Osteoblast (primary cell): ENCODE results near the gene FBL. TPM values are rescaled to one million over a fixed set of nuclear protein-coding genes. Genes with fewer than 3 reads are reported as not detected.
A peak's percentile ranks its signal among the peaks of the same experiment; 100 is the strongest.

ENCODE experiments used
- DNase-seq: peaks from one replicate; pipeline ENCODE4 v3.0.0; 2011; ENCODE audit warnings: low spot score, mixed read lengths; ENCODE audit not compliant: insufficient read length; ENCODE audit errors: missing footprints
- H2AFZ ChIP-seq: 2 replicates; pipeline ENCODE4 v1.6.0; 2011; ENCODE audit warnings: mild to moderate bottlenecking, low read length
- H3K27ac ChIP-seq: 2 replicates; pipeline ENCODE4 v1.5.1; 2011; ENCODE audit warnings: mild to moderate bottlenecking, low read depth, low read length, moderate library complexity
- H3K27me3 ChIP-seq: 2 replicates; pipeline ENCODE4 v1.6.0; 2012; ENCODE audit warnings: mild to moderate bottlenecking, control low read depth, inconsistent platforms, low read length, moderate library complexity; ENCODE audit not compliant: insufficient read depth
- H3K36me3 ChIP-seq: 2 replicates; pipeline ENCODE4 v1.5.1; 2011; ENCODE audit warnings: mild to moderate bottlenecking, low read length, control low read depth, moderate library complexity; ENCODE audit not compliant: insufficient read depth
- H3K4me1 ChIP-seq: 2 replicates; pipeline ENCODE4 v1.5.1; 2011; ENCODE audit warnings: mild to moderate bottlenecking, low read length, control low read depth, moderate library complexity; ENCODE audit not compliant: insufficient read depth
- H3K4me2 ChIP-seq: 2 replicates; pipeline ENCODE4 v1.6.0; 2011; ENCODE audit warnings: mild to moderate bottlenecking, low read length; ENCODE audit not compliant: insufficient read depth
- H3K4me3 ChIP-seq: fragments of 200-600 bp; sonication (generic); 3 replicates; pipeline ENCODE4 v1.5.1; 2012; ENCODE audit warnings: mild to moderate bottlenecking, low read length, inconsistent platforms; ENCODE audit not compliant: insufficient read depth
- H3K79me2 ChIP-seq: 2 replicates; pipeline ENCODE4 v1.6.0; 2012; ENCODE audit warnings: mild to moderate bottlenecking, low read length, control low read depth, inconsistent platforms; ENCODE audit not compliant: insufficient read depth
- H3K9me3 ChIP-seq: 2 replicates; pipeline ENCODE4 v1.5.1; 2011; ENCODE audit warnings: low read depth, low read length, control low read depth
- H4K20me1 ChIP-seq: 2 replicates; pipeline ENCODE4 v1.6.0; 2012; ENCODE audit warnings: mild to moderate bottlenecking, low read length, control low read depth; ENCODE audit not compliant: insufficient read depth
- total RNA-seq: library from RNA; depleted of rRNA; stranded (reverse); fragments of >200 nt; gene quantifications from 2 replicates; pipeline ENCODE4 v1.2.3, GENCODE V29; 2012
- TF ChIP-seq, protein P1 (sequence below): IDR thresholded peaks from 2 replicates; pipeline ENCODE4 v1.5.1; 2011; ENCODE audit warnings: mild to moderate bottlenecking, low read depth, low read length, moderate library complexity; ENCODE audit errors: extremely low read depth

The FBL gene
- total RNA-seq, 1 donor: 87.2 TPM

DNA sequence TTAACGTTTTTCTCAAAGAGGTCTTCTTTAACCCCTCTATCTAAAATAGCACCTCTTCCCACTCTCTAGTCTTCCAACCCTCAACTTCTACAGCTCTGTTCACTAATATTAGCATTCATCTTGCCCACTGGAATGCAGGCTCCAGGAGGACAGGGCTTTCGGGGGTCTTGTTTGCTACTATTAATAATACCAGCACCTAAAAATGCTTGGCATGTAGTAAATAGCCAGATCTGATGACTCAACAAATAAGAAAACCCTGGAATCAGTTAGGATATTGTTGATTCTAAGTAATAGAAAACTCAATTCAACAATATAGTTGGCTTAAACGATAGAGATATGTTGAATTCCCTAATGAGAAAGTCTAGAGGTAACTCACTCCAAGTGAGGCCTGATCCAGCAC is 26.4 kb downstream of the FBL start:
- DNase-seq: no peak
- Histone ChIP-seq H4K20me1 (no peaks in the 10 kb centered on the region), H3K36me3 (no peaks in the 10 kb centered on the region), H3K27me3 (no peaks in the 10 kb centered on the region), H3K4me2 (no peak overlapping the region), H3K9me3 (no peaks in the 10 kb centered on the region), H3K27ac (no peak overlapping the region), H3K4me3 (no peak overlapping the region), H3K79me2 (peaks cover 13% of the 10 kb centered on the region), H3K4me1 (peaks cover 10% of the 10 kb centered on the region), H2AFZ (no peak overlapping the region)
- TF ChIP-seq, protein P1, sequence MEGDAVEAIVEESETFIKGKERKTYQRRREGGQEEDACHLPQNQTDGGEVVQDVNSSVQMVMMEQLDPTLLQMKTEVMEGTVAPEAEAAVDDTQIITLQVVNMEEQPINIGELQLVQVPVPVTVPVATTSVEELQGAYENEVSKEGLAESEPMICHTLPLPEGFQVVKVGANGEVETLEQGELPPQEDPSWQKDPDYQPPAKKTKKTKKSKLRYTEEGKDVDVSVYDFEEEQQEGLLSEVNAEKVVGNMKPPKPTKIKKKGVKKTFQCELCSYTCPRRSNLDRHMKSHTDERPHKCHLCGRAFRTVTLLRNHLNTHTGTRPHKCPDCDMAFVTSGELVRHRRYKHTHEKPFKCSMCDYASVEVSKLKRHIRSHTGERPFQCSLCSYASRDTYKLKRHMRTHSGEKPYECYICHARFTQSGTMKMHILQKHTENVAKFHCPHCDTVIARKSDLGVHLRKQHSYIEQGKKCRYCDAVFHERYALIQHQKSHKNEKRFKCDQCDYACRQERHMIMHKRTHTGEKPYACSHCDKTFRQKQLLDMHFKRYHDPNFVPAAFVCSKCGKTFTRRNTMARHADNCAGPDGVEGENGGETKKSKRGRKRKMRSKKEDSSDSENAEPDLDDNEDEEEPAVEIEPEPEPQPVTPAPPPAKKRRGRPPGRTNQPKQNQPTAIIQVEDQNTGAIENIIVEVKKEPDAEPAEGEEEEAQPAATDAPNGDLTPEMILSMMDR: no peak

DNA sequence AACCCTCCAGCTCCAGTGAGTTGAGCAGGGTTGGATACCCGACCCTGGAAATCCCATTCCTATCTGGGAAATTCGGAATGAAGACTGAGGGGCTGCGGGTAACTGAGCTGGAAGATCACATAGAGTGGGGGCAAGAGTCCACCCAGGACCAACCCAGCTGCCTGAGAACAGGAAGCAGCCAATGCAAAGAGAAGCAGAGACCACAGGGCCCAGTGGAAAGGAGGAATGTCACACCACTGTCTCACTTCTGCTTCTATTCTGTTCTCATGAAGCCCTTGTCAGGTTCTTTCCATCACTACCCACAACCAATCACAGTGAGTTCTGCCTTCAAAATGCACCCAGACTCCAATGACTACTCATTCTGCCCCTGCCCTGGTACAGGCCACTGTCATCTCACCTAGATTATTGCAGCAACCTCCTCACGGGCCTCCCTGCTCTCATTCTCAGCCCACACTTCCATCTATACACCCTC is 27.5 kb downstream of the FBL start:
- Histone ChIP-seq H3K9me3 (no peaks in the 10 kb centered on the region), H3K79me2 (peaks cover 7% of the 10 kb centered on the region), H3K4me1 (peaks cover 5% of the 10 kb centered on the region), H3K27me3 (no peaks in the 10 kb centered on the region), H2AFZ (no peak overlapping the region), H3K4me2 (no peak overlapping the region), H3K36me3 (no peaks in the 10 kb centered on the region), H3K4me3 (no peak overlapping the region), H3K27ac (no peak overlapping the region), H4K20me1 (no peaks in the 10 kb centered on the region)
- TF ChIP-seq, protein P1: no peak
- no peak for DNase-seq

DNA sequence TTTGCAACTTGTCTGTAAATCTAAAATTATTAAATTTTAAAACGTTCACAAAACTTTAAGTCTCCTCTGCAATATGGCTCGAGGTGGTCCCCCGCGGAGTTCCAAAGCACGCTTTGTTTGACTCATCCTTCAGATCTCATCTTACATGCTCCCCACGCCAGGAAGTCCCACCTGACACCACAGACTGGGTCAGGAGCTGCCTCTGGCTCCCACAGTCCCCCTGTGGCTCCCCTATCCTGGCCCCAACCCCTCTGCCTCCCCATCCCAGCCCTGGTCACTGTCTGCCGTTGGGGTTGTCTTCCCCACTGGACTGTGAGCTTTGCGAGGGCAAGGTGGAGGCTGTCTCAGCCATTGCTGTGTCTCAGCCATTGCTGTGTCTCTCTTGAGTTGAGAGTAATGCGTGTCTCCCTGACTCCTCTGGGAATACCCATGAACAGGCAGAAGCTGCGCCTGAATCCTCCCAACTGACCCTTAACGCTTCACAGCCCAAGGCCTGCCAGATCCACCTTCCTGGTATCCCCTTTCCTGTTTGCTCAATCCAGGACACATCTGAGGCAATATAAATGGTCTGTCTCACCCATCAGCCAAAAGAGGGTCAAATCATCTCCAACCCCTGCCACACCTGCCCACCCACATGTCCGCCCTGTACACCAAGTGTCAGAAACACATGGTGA is 28.2 kb downstream of the FBL start:
- no peaks in the 10 kb centered on the region for H3K27me3 ChIP-seq
- H3K4me3 ChIP-seq: no peak overlapping the region
- H2AFZ ChIP-seq: no peak overlapping the region
- H3K9me3 ChIP-seq: no peaks in the 10 kb centered on the region
- no peak overlapping the region for H3K27ac ChIP-seq
- H3K4me1 ChIP-seq: peaks cover 3% of the 10 kb centered on the region
- no peaks in the 10 kb centered on the region for H4K20me1 ChIP-seq
- TF ChIP-seq, protein P1: no peak
- H3K36me3 ChIP-seq: no peaks in the 10 kb centered on the region
- DNase-seq: no peak
- no peak overlapping the region for H3K4me2 ChIP-seq
- peaks cover 4% of the 10 kb centered on the region for H3K79me2 ChIP-seq

DNA sequence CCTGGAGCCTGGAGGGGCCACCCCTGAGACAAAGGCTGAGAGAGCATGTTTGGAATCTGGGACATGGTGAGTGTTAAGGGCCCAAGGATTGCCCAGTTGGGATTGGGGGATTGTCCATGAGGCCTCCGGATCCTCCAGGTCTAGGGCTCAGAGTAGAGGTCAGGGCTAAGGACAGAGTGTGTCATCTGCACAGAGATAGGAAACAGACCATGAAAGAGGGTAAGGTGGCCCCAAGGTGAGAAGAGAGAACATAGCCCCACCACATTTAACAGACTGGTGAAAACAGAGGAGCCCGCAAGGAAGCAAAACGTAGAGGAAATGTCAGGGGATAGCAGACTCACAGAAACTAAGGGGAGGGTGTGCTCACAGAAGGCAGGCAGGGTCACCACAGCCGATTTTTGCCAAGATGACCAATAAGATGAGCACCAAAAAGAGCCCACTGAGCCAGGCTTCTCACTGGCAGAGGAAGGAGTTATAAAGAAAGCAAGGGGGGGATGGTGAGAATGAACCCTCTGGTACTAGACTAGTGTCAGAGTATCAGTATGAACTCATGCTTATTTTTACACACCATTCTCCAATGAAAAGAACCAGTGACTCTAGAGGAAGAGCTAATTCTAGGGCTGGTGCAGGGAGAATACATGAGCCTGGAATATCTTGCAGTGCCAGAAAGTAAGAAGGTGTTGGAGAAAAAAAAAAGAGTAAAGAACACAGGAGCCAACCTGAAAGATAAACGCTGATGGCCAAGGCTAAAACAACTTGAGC is 29.7 kb downstream of the FBL start:
- H3K4me1 ChIP-seq: peaks cover 3% of the 10 kb centered on the region
- H3K36me3 ChIP-seq: no peaks in the 10 kb centered on the region
- peak; percentile 41 for DNase-seq
- H3K4me3 ChIP-seq: no peak overlapping the region
- no peaks in the 10 kb centered on the region for H3K79me2 ChIP-seq
- no peaks in the 10 kb centered on the region for H4K20me1 ChIP-seq
- H3K27ac ChIP-seq: no peak overlapping the region
- H3K4me2 ChIP-seq: no peak overlapping the region
- H3K9me3 ChIP-seq: no peaks in the 10 kb centered on the region
- H2AFZ ChIP-seq: no peak overlapping the region
- TF ChIP-seq, protein P1: no peak
- no peaks in the 10 kb centered on the region for H3K27me3 ChIP-seq
